HG02759 (cell line): ENCODE results near the gene CRMP1.
"Not testable (repeated sequence)": the region's sequence is repeated elsewhere in the genome, so short reads cannot be mapped to it uniquely, and the experiment has no call there.

Experiments used
- ATAC-seq: cut with Tn5 transposase; IDR thresholded peaks from one replicate; pipeline ENCODE4 v1.9.1; 2021; ENCODE audit warnings: mild to moderate bottlenecking, moderate library complexity; ENCODE audit not compliant: unreplicated experiment

CRMP1 gene

GRCh38 chr4:5825321-5826041 is 67.4 kb downstream of the CRMP1 start:
- no peak for ATAC-seq

DNA sequence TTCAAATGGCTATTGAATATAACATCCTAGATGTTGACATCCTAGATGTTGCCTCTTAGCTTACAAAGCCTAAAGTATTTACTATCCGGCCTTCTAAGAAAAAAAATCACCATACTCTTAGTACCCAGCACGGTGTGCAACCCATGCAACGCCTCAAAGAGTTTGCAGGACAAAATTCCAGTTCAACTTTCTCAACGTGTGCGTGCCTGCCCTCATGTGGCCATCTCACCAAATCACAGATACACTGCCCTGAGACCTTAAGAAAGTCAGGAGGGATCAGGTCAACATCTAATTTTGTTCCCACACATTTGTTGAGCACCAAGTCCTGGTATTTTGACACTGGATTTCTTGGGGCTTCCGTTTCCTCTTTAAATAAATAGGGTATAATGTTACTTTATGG is 68.3 kb downstream of the CRMP1 start:
- no peak for ATAC-seq

DNA sequence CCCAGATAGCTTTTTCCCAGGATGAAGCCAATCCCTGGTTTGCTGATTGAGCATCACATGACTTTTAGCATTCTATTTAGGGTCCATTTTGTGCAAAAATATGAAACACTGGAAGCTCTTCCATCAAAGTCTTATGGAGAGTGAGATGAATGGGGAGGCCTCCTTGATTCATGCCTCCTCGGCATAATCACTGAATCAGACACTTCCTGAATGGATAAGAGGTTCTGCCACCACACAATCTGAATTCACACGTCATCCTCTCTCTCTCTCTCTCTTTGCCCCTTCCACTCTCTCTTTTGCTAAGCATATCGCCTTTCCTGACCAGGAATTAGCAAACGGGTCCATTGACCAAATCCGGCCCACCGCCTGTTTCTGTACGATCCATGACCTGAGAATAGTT is 68.7 kb downstream of the CRMP1 start:
- no peak for ATAC-seq

GRCh38 chr4:5823542-5824211 is 69.2 kb downstream of the CRMP1 start:
- ATAC-seq = no peak

- ATAC-seq = no peak
These were observed 70.3 kb downstream of the CRMP1 start for GRCh38 chr4:5822619-5823018.

- no peak for ATAC-seq
These were observed 71.1 kb downstream of the CRMP1 start for GRCh38 chr4:5821665-5822358.

- ATAC-seq = no peak
These were observed 76.0 kb downstream of the CRMP1 start for GRCh38 chr4:5816851-5817375.

DNA sequence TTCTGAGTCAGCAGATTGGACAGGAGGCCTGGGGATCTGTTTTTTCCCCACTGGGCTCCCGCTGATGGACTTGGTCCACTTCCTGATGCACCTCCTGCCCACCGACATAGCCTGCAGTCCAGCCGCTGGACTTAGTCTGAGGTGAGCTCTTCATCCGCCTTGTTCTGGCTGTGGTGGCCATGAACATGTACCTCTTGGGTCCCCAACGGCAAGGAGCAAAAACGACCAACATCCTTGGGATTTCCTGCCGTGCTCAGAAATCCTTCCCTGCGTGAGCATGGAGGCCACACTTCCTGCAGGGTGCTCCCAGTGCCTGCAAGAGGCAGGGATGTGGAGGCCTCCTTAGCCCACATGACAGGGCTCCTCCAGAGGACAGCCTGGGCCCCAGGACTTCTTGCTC is 76.8 kb downstream of the CRMP1 start:
- no peak for ATAC-seq

- ATAC-seq = no peak
These were observed 77.2 kb downstream of the CRMP1 start for GRCh38 chr4:5815641-5816040.

DNA sequence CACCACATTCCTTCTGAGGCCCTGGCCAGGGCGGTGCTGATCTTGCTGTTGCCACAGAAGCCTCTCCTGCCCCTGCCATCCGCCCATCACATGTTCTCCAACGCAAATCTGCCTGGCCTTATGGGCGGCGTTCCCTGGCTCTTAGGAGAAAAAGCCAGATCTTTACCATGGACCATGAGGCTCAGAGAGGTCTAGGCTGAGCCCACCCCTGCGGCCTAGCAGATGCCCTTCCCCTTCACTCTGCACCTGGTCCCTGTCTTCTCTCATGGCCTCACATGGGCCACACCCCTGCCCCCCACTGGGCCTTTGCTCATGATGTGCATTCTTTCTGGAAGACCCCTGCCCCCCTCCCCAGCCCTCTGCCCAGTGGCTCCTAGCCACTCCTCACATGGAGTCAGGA is 78.5 kb downstream of the CRMP1 start:
- ATAC-seq = no peak

GRCh38 chr4:5813882-5814255 is 79.0 kb downstream of the CRMP1 start:
- no peak for ATAC-seq

DNA sequence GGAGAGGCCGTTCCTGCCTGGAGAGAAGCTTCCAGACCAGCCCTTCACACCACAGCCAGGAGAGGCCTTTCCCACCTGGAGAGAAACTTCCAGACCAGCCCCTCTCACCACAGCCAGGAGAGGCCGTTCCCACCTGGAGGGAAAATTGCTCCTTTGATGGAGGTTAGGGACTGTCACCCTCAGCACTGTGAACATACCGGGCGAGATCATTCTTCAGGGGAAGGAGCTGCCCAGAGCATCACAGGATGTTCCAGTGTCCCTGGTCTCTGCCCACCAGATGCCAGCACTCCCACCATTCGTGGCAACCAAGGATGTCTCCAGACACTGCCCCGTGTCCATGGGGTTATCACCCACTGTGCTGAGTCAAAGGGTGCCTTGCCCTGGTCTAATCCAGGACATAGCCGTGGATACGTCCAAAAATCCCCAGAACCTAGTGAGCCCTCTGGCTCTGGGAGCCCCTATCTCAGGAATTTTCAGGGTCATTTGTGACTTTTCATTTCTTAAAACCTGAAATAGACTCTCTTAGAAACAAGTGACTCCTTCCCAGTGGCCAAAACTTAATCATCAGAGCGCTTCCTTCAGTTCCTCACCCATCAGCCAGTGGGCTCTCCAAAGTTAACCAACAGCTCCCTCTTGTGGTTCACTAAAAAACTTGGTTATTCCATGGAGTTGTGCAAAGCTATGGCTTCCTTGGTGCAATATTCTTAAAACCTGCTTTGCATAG is 80.2 kb downstream of the CRMP1 start:
- peak; percentile 67 for ATAC-seq

DNA sequence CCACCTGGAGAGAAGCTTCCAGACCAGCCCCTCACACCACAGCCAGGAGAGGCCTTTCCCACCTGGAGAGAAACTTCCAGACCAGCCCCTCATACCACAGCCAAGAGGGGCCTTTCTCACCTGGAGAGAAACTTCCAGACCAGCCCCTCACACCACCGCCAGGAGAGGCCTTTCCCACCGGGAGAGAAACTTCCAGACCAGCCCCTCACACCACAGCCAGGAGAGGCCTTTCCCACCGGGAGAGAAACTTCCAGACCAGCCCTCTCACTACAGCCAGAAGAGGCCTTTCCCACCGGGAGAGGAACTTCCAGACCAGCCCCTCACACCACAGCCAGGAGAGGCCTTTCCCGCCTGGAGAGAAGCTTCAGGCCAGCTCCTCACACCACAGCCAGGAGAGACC is 80.8 kb downstream of the CRMP1 start:
- ATAC-seq = not testable (repeated sequence)

DNA sequence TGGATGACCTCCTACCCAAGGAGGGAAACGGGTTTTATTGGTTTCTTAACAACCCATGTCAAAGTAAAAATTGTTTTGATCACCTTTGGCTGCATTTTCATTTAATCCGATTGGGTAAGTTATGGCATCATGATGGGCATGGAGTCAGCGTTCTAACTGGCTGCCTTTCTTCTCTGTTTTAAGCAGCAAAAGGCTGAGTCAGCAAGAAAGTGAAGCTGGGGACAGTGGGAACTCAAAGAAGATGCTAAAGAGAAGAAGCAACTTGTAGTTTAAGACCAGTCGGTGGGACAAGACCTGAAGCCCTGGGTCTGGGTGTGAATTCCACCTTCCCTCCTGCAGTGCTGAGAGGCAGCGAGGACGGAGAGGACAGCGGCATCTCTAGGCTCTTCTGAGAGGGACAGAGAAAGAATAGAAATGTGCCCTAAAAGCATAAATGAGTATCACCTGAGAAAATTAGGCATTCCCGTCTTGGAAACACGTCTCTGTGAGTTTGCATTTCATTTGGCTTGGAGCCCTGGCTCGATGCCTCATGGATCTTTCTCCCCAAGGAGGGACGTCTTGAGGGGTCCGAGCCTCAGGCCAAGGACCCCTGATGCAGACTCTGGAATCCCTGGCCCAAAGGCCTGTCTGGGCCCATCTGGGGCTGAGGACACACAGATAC is 82.0 kb downstream of the CRMP1 start:
- no peak for ATAC-seq

DNA sequence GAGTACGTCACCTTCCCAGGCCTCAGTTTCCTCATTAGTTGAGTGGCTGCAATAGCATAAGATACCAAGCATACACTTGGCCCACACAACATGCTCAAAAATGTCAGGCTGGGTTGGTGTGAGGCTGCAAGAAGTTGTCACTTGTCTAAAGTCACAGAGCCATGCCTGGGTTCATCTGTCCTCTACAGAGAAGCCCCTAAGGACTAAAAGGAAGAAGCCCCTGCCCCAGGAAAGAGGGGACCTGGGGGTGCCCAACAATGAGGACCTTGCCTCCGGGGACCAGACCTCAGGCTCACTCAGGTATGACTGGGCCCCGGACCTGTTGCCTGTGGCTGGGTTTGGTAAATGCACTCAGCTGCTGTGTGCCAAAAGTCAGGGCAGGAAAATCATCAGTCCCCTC is 82.7 kb downstream of the CRMP1 start:
- ATAC-seq = no peak

DNA sequence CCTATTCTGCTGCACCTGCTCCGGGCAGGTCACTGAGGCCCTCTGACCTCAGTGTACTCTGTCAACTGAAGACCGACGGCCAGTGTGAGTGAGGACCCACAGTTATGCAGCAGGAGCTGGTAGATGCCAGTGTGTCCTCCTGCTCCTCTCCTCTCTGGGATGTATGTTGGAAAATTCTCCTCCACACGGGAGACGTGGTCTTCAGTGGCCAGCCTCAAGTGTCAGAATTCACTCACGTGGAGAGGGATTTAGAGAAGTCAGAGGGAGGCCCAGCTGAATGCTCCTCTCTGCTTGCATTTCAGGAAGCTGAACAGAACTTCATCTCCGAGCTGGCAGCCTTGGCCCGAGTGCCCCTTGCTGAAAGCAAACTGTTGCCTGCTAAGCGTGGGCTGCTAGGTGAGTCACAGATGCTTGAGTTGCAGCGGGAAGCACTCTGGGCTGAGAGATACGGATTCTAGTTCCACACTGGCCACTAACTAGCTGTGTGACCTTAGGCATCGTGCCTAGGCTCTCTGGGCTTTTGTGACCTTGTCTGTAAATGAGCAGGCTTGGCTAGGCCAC is 83.6 kb downstream of the CRMP1 start:
- ATAC-seq = no peak

DNA sequence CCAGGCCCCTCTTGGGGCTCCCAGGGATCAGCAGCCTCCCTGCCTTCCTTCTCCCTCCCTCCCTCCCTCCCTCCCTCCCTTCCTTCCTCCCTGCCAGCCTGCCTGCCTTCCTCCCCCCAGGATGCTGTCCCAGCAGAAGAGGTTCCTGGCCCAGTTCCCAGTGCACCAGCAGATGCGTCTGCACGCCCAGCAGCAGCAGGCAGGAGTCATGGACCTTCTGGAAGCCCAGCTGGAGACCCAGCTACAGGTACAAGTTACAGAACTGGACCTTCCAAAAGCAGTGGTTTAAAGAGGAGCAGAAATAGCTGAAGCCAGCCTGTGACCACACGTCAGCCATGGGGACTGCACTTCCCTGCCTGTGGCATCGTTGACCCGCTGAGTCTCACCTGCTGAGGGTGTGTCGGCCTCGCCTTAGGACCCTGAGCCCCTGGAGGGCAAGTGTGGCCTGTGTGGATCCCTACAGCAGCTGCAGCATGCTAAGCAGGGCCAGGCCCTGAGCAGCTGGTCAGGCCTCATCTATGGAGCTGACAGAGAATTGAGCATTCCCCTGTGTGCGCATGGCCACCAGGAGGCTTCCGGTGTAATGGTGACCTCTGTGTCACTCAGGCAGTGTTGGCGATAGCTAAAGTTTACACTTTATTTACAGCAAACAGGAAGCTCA is 84.7 kb downstream of the CRMP1 start:
- no peak for ATAC-seq

GRCh38 chr4:5805270-5805669 is 87.6 kb downstream of the CRMP1 start:
- ATAC-seq = no peak

- ATAC-seq = no peak
These were observed 88.2 kb downstream of the CRMP1 start for GRCh38 chr4:5804656-5805055.

GRCh38 chr4:5802565-5802964 is 90.3 kb downstream of the CRMP1 start:
- no peak for ATAC-seq
